Transverse colon (tissue), 4 donors: ENCODE results near the gene TTC12. TPM values are rescaled to one million over a fixed set of nuclear protein-coding genes. Genes with fewer than 3 reads are reported as not detected.

Source experiments
- DNase-seq: peaks from one replicate; pipeline ENCODE4 v3.0.0-alpha.2; 2019
- H3K27ac ChIP-seq, 4 donors: fragments of 200-600 bp; sonication (generic); 2 replicates each; pipeline ENCODE4 v1.5.1; 2016 to 2018; ENCODE audit warnings: inconsistent platforms in 4 of 4
- H3K27me3 ChIP-seq: fragments of 200-600 bp; sonication (generic); 2 replicates; pipeline ENCODE4 v1.5.1; 2017; ENCODE audit warnings: inconsistent platforms
- H3K36me3 ChIP-seq, 4 donors: fragments of 200-600 bp; sonication (generic); 2 replicates each; pipeline ENCODE4 v1.5.1; 2017 to 2019; ENCODE audit warnings: inconsistent platforms in 4 of 4
- H3K4me1 ChIP-seq, 4 donors: fragments of 200-600 bp; sonication (generic); 2 replicates each; pipeline ENCODE4 v1.5.1; 2017 to 2020; ENCODE audit warnings: inconsistent platforms in 4 of 4
- H3K4me3 ChIP-seq, 4 donors: fragments of 200-600 bp; sonication (generic); 1 replicate in 1 of 4; 2 replicates in 3 of 4; pipeline versions ENCODE4 v1.5.1 to v1.6.1; 2017 to 2019; ENCODE audit warnings: inconsistent platforms in 4 of 4
- H3K9me3 ChIP-seq, 2 donors: fragments of 200-600 bp; sonication (generic); 2 replicates each; pipeline ENCODE4 v1.5.1; 2017 to 2019; ENCODE audit warnings: inconsistent platforms in 2 of 2
- CTCF ChIP-seq, 5 experiments: fragments of 200-600 bp in 3 of 5; fragments of 450-650 bp in 2 of 5; sonication (generic) in 3 of 5; IDR thresholded peaks; 1 replicate in 2 of 5; 2 replicates in 3 of 5; pipeline ENCODE4 v1.5.1; 2016 to 2017; ENCODE audit warnings: antibody characterized with exemption in 5 of 5, inconsistent platforms in 3 of 5, mild to moderate bottlenecking in 2 of 5, moderate library complexity in 1 of 5
- EP300 ChIP-seq: sonication (generic); formaldehyde crosslinking; IDR thresholded peaks from one replicate; pipeline ENCODE4 v1.6.1; 2017; ENCODE audit warnings: antibody characterized with exemption, low read depth
- POLR2A ChIP-seq: fragments of 450-650 bp; IDR thresholded peaks from one replicate; pipeline ENCODE4 v1.6.1; 2016; ENCODE audit warnings: antibody characterized with exemption, mild to moderate bottlenecking, moderate library complexity
- POLR2AphosphoS5 ChIP-seq, 3 donors: sonication (generic); formaldehyde crosslinking; IDR thresholded peaks; one replicate each; pipeline ENCODE4 v1.6.1; 2016; ENCODE audit warnings: antibody characterized with exemption in 3 of 3
- WGBS, 2 donors: methylation state at CpG; one replicate each; pipeline ENCODE4 v1.1.5; 2018; ENCODE audit warnings: low coverage in 1 of 2; 5-methylcytosine and 5-hydroxymethylcytosine counted together
- in situ Hi-C, 4 donors: fragments of 200-750 bp; cut with MboI; loops; one replicate each; pipeline versions ENCODE4 v1.15.0 to v1.15.1; 2017; ENCODE audit warnings: low sequenced_read_pairs in 3 of 4, low pct_ligation_motif_present in 1 of 4, low pct_unique_long_range_greater_than_20kb in 1 of 4
- intact Hi-C: fragments of 100-400 bp; cut with DNase I; formaldehyde crosslinking; loops from one replicate; pipeline ENCODE4 v1.15.1; 2023; ENCODE audit warnings: low total_unique reads
- total RNA-seq, 4 donors: library from RNA; depleted of rRNA; stranded (reverse); fragments of >200 nt; gene quantifications; one replicate each; pipeline ENCODE4 v1.1.0, GENCODE V29; 2016

TTC12 gene
- total RNA-seq, 4 donors from 2014 or later = 10.3 to 24.1 (median 16.0) TPM

GRCh38 chr11:113286009-113286408, 28.4 kb upstream of the TTC12 start:
- Histone ChIP-seq H3K27me3 (no peaks in the 10 kb centered on the region), H3K27ac (no peak overlapping the region), H3K4me1 (no peaks in the 10 kb centered on the region), H3K4me3 (no peak overlapping the region), H3K9me3 (no peaks in the 10 kb centered on the region), H3K36me3 (no peaks in the 10 kb centered on the region)
- in situ Hi-C loops = loop anchor here (5.0 to 25.0 kb wide), 5 partner anchors 699 to 1074 kb away; no protein-coding TSS in a partner anchor
- intact Hi-C loops = loop anchor here (5.0 kb wide), 1 partner anchor 699 kb away; no protein-coding TSS in a partner anchor
- WGBS, 2 donors = 90% methylated on average over 3 of the region's 3 CpGs; no CpG with 5 or more reads in 1 of the 2 donors
- TF ChIP-seq CTCF (IDR thresholded peaks at IDR 0.05) (no peak), EP300 (no peak), POLR2AphosphoS5 (IDR thresholded peaks at IDR 0.05) (no peak), POLR2A (no peak)
- no peak for DNase-seq

- Histone ChIP-seq H3K4me1 (no peaks in the 10 kb centered on the region), H3K4me3 (no peak overlapping the region), H3K9me3 (no peaks in the 10 kb centered on the region), H3K27ac (no peak overlapping the region), H3K27me3 (no peaks in the 10 kb centered on the region), H3K36me3 (no peaks in the 10 kb centered on the region)
- WGBS, 2 donors = 60 to 77% methylated on average over 2 to 11 of the region's 11 CpGs
- DNase-seq = no peak
- no peak for TF ChIP-seq EP300
- intact Hi-C loops = loop anchor here (5.0 kb wide), 1 partner anchor 700 kb away; no protein-coding TSS in a partner anchor
- in situ Hi-C loops = loop anchor here (5.0 to 25.0 kb wide), 5 partner anchors 700 to 1075 kb away; no protein-coding TSS in a partner anchor
These were observed 27.6 kb upstream of the TTC12 start for GRCh38 chr11:113286509-113287497.

GRCh38 chr11:113287801-113288200, 26.6 kb upstream of the TTC12 start:
- Histone ChIP-seq H3K9me3 (no peaks in the 10 kb centered on the region), H3K4me1 (no peaks in the 10 kb centered on the region), H3K36me3 (no peaks in the 10 kb centered on the region), H3K4me3 (no peak overlapping the region), H3K27ac (no peak overlapping the region), H3K27me3 (no peaks in the 10 kb centered on the region)
- in situ Hi-C loops = loop anchor here (5.0 to 25.0 kb wide), 5 partner anchors 700 to 1076 kb away; no protein-coding TSS in a partner anchor
- DNase-seq = no peak
- TF ChIP-seq CTCF (IDR thresholded peaks at IDR 0.05) = no peak
- no peak for TF ChIP-seq POLR2A
- no peak for TF ChIP-seq EP300
- no peak for TF ChIP-seq POLR2AphosphoS5 (IDR thresholded peaks at IDR 0.05)
- 51 to 60% methylated on average over 1 to 3 of the region's 3 CpGs for WGBS, 2 donors
- intact Hi-C loops = loop anchor here (5.0 kb wide), 1 partner anchor 700 kb away; no protein-coding TSS in a partner anchor

- TF ChIP-seq POLR2AphosphoS5 (IDR thresholded peaks at IDR 0.05) (no peak), POLR2A (no peak), CTCF (IDR thresholded peaks at IDR 0.05) (no peak), EP300 (no peak)
- WGBS, 2 donors = 72% methylated on average over 6 of the region's 6 CpGs; no CpG with 5 or more reads in 1 of the 2 donors
- H3K27ac ChIP-seq = no peak overlapping the region
- H3K27me3 ChIP-seq = no peaks in the 10 kb centered on the region
- no peak for DNase-seq
- H3K4me3 ChIP-seq = no peak overlapping the region
- intact Hi-C loops (loop anchor here (5.0 kb wide), 1 partner anchor 701 kb away; no protein-coding TSS in a partner anchor), in situ Hi-C loops (loop anchor here (5.0 to 25.0 kb wide), 5 partner anchors 701 to 1076 kb away; no protein-coding TSS in a partner anchor)
- H3K36me3 ChIP-seq = no peaks in the 10 kb centered on the region
- H3K4me1 ChIP-seq = no peaks in the 10 kb centered on the region
- no peaks in the 10 kb centered on the region for H3K9me3 ChIP-seq
These were observed 26.0 kb upstream of the TTC12 start for GRCh38 chr11:113288286-113288863.
